ENCODE results near the gene MROH7. TPM values are rescaled to one million over a fixed set of nuclear protein-coding genes. Genes with fewer than 3 reads are reported as not detected.

MROH7 gene
- total RNA-seq, 4 donors from 2014 or later = 22.3 to 64.2 (median 35.5) TPM

GRCh38 chr1:54640361-54640760 is 1.2 kb upstream of the MROH7 start:
- H3K4me3 ChIP-seq = no peak overlapping the region
- peaks cover 0 to 10% (median 0%) of the 10 kb centered on the region in 4 donors for H3K9me3 ChIP-seq
- H3K36me3 ChIP-seq = peaks cover 0 to 6% (median 0%) of the 10 kb centered on the region in 3 donors
- no peak for DNase-seq
- TF ChIP-seq POLR2A (IDR thresholded peaks at IDR 0.05) = no peak
- TF ChIP-seq, protein P1, sequence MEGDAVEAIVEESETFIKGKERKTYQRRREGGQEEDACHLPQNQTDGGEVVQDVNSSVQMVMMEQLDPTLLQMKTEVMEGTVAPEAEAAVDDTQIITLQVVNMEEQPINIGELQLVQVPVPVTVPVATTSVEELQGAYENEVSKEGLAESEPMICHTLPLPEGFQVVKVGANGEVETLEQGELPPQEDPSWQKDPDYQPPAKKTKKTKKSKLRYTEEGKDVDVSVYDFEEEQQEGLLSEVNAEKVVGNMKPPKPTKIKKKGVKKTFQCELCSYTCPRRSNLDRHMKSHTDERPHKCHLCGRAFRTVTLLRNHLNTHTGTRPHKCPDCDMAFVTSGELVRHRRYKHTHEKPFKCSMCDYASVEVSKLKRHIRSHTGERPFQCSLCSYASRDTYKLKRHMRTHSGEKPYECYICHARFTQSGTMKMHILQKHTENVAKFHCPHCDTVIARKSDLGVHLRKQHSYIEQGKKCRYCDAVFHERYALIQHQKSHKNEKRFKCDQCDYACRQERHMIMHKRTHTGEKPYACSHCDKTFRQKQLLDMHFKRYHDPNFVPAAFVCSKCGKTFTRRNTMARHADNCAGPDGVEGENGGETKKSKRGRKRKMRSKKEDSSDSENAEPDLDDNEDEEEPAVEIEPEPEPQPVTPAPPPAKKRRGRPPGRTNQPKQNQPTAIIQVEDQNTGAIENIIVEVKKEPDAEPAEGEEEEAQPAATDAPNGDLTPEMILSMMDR (IDR thresholded peaks at IDR 0.05) = no peak
- H3K27me3 ChIP-seq = no peaks in the 10 kb centered on the region
- peak overlapping the region in 3 of 4 donors; percentile 78 to 88 (median 88) for H3K27ac ChIP-seq
- peaks cover 0 to 28% (median 0%) of the 10 kb centered on the region in 4 donors for H3K4me1 ChIP-seq

- Histone ChIP-seq H3K36me3 (no peaks in the 10 kb centered on the region), H3K27ac (no peak overlapping the region)
These were observed 2.1 kb downstream of the MROH7 start for GRCh38 chr1:54643736-54644135.

DNA sequence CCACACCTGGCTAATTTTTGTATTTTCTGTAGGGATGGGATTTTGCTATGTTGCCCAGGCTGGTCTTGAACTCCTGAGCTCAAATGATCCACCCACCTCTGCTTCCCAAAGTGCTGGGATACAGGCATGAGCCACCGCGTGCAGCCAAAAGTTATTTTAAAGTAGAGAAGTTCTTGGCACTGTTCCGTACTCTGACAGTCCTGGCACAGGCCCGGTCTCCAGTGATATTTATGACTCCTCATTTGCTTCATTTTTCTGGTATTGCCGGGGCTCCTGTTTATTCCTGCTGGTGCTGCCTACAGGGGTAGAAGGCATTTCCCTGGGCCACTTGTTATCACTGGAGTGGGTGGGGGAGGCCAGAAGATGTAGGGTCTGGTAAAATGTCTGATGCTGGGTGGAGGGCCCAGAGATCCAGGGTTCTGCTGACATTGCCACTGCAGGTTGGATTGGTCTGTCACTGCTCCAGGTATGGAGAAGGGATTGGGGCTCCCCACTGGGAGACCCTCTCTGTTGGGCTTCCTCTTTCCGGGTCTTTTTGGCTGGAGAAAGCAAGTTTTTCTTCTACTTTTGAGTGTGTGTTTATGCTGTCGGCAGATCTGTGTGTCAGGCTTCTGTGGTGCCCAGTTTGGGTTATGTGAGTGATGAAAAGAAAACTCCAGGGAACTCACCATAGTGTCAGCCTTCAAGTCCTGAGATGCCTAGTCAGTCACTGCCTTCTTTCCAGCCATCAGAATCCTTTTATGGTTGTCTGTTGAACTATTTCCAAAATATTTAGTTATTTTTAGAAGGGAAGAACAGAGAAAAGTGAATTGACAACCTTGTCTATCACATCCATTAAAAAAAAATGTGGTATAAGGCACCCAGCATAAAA is 4.5 kb downstream of the MROH7 start:
- Histone ChIP-seq H3K36me3 (no peaks in the 10 kb centered on the region), H3K4me3 (no peak overlapping the region), H3K4me1 (peaks cover 0 to 31% (median 0%) of the 10 kb centered on the region in 4 donors), H3K9me3 (peaks cover 0 to 10% (median 0%) of the 10 kb centered on the region in 4 donors), H3K27me3 (no peaks in the 10 kb centered on the region), H3K27ac (no peak overlapping the region)
- TF ChIP-seq, protein P1 (IDR thresholded peaks at IDR 0.05) = no peak
- TF ChIP-seq POLR2A (IDR thresholded peaks at IDR 0.05) = no peak
- DNase-seq = no peak

More at GRCh38 chr1:54643736-54644135, 2.1 kb downstream of the MROH7 start:
- Histone ChIP-seq H3K4me3 (no peak overlapping the region), H3K4me1 (peaks cover 0 to 36% (median 0%) of the 10 kb centered on the region in 4 donors), H3K9me3 (peaks cover 0 to 10% (median 0%) of the 10 kb centered on the region in 4 donors), H3K27me3 (no peaks in the 10 kb centered on the region)
- TF ChIP-seq, protein P1 (IDR thresholded peaks at IDR 0.05) = no peak
- no peak for TF ChIP-seq POLR2A (IDR thresholded peaks at IDR 0.05)
- DNase-seq = no peak

DNA sequence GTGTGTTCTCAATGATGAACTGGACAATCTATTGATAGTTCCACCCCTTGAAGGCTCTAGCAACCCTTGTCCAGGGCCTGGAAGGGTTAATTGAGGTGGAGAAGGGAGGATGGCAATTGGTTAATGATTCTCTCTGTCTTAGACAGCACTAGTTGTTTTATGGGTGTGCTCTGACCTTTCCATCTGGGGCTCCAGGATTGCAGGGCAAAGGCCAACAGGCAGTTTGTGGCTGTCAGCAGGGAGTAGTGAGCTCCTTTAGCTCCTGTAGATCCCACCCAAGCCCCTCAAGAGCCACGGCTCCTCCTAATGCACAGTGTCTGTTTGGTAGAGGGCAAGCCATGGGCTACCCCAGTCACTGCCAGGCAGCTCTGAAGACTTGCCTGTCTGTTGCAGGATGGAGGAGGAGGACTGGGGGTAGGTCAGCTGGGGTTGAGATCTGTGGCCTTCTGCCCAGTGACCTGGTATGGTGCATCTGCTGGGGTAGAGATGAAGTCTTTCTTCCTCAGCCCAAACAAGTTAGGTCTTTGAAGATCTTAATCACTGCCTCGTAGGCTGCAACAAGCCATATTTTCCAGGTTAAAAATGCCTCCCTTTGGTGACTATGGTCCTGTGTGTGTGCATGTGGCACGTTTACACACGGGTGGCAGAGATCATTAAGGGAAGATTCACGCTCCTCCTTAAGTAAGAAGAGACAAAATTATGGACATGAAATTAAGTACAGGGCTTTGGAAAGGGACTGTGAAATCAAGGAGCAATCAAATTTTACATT is 7.7 kb downstream of the MROH7 start:
- Histone ChIP-seq H3K4me1 (peaks cover 0 to 43% (median 0%) of the 10 kb centered on the region in 4 donors), H3K4me3 (no peak overlapping the region), H3K36me3 (no peaks in the 10 kb centered on the region), H3K27ac (peak overlapping the region in 3 of 4 donors; percentile 59 to 90 (median 88)), H3K27me3 (no peaks in the 10 kb centered on the region), H3K9me3 (no peaks in the 10 kb centered on the region)
- peak in 1 of 2 donors; percentile 44 for TF ChIP-seq POLR2A (IDR thresholded peaks at IDR 0.05)
- TF ChIP-seq, protein P1 (IDR thresholded peaks at IDR 0.05) = no peak
- DNase-seq = peak in 2 of 3 donors; percentile 85 to 87

DNA sequence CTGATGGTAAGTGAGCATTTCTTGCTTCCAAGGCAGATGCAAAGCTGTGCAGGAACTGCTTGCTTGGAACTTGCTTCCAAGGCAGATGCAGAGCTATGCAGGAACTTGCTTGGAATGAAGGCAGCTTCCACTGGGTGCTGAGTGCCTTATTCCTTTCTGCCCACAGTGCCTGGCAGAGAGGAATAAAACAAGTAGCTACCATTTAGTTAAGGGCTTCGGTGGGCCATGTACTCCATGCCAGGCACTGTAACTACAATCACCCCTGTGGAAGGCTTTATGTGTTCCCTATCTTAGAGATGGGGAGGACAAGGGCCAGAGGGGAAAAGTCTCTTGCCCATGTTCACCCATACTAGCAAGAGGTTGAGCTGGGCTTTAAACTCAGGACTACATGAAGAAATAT is 8.3 kb downstream of the MROH7 start:
- H3K4me1 ChIP-seq = peaks cover 0 to 43% (median 0%) of the 10 kb centered on the region in 4 donors
- no peak for DNase-seq
- no peaks in the 10 kb centered on the region for H3K36me3 ChIP-seq
- H3K9me3 ChIP-seq = no peaks in the 10 kb centered on the region
- TF ChIP-seq POLR2A (IDR thresholded peaks at IDR 0.05) = no peak
- TF ChIP-seq, protein P1 (IDR thresholded peaks at IDR 0.05) = no peak
- no peaks in the 10 kb centered on the region for H3K27me3 ChIP-seq
- no peak overlapping the region for H3K4me3 ChIP-seq
- H3K27ac ChIP-seq = peak overlapping the region in 3 of 4 donors; percentile 59 to 90 (median 88)
